GM21825 (cell line): ENCODE data around the gene ZNF581.

ENCODE experiments used
- ATAC-seq: cut with Tn5 transposase; IDR thresholded peaks from one replicate; pipeline ENCODE4 v1.9.1; 2021; ENCODE audit warnings: mild to moderate bottlenecking, moderate library complexity; ENCODE audit not compliant: unreplicated experiment

Gene ZNF581

DNA sequence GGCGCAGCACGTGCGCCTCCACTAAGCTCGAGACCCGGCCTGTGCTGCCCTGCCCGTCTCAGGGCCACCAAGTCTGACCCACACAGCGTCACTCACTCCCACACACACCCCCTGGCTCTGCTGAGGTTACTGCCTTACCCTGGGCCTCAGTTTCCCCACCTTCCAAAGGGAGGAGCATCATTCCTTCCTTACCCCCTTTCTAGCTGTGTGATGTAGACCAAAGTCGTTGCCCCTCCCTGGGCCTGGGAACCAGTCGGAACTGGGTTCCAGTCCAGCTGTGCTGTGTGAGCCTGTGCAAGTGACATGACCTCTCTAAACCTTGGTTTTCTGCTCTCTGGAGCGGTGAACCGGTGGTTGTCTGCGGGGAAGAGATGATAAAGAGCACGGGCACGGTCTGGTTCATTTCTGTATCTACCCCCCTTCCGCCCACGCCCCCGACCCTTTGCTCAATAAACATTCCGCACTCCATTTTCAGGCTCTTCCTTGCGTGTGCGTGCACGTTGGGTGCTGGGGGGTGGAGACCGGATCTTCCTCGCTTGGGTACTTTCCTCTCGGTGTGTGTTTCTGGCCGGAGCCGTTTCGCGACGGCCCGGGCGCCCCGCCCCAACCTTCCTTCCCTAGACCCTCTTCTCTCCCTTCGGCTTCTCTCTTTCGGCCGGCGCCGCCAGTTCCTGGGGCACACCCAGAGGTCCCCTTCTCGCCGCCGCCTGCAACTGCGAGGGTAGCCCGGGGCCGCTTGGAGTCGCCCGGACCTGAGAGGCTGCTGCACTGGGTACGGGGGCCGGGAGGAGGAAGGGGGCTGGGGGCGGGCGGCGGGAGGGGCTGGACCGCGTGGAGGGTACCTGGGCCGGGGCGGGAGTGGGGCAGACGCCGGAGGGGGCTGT, at the start of gene ZNF581:
Gene ZNF581 (plus strand): TSS at position 647 of the 884 bp plus-strand sequence. CDS start 923 bp downstream, outside the sequence.
- no peak for ATAC-seq

GRCh38 chr19:55594996-55595545, 48.4 kb upstream of the ZNF581 start:
- no peak for ATAC-seq

DNA sequence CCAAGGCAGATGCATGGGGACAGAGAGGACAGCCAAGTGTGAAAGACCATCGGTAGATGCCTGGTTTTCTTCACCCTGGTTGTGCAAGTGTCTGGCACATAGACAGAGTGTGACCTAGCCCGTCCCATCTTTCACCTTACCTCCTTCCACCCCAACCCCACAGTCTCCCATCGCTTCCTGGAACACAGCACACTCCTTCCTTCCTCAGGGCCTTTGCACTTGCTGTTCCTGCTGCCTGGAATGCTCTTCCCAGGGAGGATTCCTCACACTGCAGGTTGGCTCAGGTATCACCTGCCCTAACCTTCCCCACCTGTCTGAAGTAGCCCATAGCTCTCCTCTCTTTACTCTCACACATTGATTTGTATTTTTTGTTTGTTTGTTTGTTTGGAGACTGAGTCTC, 47.1 kb upstream of the ZNF581 start:
- no peak for ATAC-seq

DNA sequence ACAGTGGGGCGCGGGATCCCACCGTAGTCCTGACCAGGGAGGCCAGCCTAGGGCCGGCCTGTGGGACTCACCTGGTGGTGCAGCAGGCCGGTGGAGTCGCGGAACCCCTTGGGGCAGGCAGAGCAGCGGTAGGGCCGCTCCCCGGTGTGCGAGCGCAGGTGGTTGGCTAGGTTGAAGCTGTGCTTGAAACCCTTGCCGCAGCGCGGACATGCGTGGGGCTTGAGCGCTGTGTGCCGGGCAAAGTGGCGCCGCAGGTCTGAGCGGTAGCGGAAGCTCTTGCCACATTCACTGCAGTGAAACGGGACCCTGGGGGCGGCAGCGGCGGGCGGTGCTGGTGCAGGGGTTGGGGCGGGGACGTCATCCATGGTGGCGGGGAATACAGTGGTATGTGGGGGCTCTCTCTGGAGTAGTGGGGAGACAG, 45.9 kb upstream of the ZNF581 start:
- ATAC-seq = no peak

DNA sequence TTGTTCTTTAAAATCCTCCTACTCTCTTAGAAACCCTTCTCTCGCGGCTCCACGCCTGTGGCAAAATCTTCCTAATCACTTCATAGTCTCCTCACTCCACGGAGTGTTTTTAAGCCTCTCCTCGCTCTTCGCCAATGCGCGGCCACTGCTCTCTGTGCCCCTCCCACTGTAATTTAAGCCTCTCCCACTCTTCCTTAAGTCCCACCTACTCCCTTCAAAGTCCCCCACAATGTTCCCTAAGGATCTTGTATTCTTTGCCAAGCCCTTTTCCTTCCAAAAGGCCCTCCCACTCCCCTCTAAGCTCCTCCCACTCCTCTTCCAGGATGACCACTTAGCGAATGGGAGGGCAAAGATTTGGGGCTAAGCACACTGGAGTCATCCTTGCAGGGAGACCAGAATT, 45.4 kb upstream of the ZNF581 start:
- no peak for ATAC-seq

DNA sequence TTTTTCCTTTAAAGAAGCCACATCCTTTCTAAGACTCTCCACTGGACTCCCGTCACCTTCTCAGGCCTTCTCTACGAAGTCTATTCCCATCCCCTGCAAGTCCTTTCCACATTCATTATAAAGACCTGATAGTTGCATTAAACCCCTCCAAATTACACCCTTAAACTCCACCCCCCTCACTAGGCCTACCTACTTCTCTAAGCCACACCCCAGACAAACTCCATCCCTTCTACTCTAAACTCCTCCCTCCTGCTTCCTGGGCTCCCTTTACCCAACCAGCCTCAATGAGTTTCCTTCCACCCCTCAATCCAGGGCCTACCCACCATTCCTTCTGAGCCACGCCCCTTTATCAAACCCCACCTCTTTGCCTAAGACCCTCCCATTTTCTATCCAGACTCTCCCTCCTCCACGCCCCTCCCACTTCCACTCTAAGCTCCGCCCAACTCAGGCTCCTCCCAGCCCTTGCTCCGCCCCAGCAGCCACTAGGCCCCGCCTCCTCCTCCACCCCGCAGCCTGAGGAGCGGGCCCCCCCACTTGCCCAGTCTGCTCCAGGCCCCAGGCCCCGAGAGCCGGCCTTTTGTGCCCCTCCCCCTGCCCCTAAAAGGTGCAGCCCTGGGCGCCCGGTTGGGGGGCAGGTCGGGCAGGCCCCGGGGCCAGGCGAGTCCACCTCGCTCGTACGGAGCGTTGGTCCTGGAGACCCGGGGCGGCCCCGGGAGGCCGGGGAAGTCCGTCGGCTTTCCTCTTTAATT, 44.6 kb upstream of the ZNF581 start:
- ATAC-seq = peak; percentile 45

DNA sequence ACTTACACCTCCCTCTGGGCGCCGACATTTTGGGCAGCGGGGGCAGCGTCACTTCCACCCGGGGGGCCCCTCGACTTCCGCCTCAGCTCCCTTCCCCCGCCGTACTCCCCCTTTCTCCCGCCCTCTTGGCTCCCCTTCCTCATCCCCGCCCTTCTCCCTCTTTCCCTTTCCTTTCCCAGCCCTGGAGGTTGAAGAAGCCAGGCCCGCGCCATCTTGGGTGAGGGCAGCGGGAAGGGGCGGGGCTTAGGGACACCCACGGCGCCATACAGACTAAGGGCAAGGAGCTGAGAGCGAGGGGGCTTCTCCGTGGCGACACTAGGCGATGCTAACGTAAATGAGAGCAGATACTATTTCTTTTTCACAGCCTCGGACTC, 44.0 kb upstream of the ZNF581 start, which contains the start of gene FIZ1:
Gene FIZ1 (minus strand): TSS at position 50 of the 374 bp plus-strand sequence. CDS start 1,652 bp downstream, outside the sequence.
- peak; percentile 42 for ATAC-seq

- ATAC-seq = peak; percentile 29
Observed at GRCh38 chr19:55599842-55600661, 43.4 kb upstream of the ZNF581 start, which contains the start of gene ZNF524. ZNF524 (plus strand) TSS chr19:55600288; CDS start chr19:55602113, 1,825 bp downstream.

DNA sequence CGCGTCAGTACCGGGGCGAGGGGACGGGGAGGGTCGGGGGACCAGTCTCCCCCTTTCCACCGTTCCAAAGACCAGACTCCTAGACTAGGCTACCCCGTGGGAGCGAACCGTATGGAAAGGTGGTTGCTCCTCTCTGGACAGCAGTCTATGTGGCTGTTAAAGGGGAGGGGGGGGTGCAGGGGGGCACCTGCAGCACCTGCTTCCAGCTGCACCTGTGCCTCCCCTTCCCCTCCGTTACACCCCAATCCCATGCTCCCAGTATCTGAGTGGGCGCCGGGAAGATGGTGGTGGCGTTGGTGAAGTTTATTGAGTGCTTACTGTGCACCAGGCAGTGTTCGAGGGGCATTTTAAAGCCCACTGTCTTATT, 42.8 kb upstream of the ZNF581 start:
- no peak for ATAC-seq

DNA sequence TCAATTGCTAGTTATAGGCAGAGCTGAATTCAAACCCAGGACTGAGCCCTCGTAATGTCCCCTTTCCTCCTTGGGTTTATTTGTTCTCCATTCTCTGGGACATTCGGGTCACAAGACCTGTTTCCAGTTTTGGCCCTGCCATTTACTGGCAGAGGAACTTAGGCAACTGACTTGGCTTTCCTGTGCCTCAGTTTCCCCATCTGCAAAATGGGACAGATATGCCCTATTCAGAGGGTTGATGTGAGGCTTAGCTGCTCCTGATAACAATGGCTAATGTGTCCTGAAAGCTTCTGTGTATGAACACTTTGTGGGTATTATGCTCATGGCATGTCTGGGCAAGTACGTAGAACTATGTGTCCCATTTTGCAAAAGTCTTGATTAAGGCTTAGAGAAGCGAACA, 42.4 kb upstream of the ZNF581 start:
- ATAC-seq = no peak

DNA sequence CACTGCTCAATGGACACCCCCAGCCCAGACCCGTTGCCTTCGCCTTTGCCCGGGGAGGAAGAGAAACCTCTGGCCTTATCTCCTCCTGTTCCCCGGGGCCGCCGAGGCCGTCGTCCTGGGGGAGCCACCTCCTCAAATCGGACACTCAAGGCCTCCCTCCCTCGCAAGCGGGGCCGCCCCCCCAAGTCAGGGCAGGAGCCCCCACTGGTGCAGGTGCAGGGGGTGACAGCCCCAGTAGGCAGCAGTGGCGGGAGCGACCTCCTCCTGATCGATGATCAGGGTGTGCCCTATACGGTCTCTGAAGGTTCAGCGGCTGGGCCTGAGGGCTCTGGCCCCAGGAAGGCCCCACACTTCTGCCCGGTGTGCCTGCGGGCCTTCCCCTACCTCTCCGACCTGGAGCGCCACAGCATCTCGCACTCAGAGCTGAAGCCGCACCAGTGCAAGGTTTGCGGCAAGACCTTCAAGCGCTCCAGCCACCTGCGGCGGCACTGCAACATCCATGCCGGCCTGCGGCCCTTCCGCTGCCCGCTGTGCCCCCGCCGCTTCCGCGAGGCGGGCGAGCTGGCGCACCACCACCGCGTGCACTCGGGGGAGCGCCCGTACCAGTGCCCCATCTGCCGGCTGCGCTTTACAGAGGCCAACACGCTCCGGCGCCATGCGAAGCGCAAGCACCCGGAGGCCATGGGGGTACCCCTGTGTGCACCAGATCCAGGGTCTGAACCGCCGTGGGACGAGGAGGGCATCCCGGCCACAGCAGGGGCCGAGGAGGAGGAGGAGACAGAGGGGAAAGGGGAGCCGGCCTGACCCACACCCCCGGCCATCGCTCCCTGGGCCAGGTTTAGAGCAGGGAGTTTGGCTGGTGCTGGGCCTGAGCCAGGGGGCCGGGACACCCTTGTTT, 41.1 kb upstream of the ZNF581 start:
- ATAC-seq = no peak

DNA sequence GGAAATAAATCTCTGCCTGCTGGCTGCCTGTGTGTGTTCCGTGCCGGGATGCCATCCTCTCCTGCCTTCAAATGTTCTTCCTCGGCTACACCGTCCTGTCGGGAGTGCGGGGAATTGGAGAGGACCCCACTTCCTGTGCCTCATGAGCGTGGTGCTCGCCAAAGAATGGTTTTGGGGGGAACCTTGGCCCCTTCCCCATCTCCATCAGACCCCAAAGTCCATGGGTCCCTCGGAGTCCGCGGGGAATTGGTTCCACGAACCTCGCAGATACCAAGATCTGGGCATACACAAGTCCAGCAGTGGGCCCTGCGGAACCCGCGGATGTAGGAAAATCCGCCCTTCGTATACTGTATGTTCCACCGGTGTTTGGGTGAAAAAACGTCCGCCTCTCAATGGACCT, 40.3 kb upstream of the ZNF581 start:
- ATAC-seq = no peak

DNA sequence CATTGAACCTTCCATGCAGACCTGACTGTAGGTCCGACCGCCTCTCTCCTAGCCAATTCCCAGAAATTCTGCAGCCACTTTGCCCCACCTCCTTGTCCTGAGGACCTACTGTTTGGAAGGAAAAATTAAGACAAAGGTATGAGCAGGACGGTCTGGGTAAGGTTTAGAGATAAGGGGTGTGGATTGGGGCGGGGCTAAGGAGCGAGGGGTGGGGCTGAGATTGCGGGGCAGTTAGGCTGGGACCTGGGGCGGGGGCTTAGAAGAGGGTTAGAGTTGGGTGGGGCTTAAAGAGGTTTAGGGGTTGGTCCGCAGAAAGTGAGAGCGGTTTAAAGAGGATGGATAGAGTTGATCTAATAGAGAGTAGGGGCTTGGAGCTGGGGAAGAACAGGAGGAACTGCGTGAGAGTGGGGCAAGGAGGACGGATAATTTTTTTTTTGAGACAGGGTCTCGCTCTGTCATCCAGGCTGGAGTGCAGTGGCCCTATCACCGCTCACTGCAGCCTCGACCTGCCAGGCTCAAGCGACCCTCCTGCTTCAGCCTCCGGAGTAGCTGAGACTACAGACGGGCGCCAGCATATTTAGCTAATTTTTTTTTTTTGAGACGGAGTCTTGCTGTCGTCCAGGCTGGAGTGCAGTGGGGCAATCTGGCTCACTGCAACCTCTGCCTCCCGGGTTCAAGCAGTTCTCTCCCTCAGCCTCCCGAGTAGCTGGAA, 39.7 kb upstream of the ZNF581 start:
- no peak for ATAC-seq

DNA sequence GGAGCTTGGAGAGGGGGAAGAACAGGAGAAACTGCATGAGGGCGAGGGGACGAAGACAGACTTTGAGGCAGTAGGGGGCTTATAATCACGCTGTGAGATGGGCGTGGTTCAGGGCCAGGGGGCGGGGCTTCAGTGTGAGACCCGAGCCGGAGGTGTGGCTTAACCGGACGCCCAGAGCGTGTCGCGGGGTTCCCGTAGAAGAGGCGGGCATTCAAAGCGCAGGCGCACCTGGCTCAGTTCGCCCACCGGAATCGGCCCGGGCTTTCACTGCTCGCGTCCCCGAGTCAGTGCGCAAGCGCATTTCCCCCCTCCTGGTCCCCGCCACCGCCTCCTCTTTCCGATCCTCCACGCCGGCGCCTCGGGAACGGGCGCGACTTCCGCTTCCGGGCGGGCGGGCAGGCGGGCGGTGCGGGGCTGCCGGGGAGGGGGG, 38.2 kb upstream of the ZNF581 start:
- ATAC-seq = peak; percentile 51

GRCh38 chr19:55605637-55606470, 37.6 kb upstream of the ZNF581 start, which contains the start of gene ZNF865:
ZNF865 (plus strand) TSS chr19:55605647; CDS start chr19:55613619, 7,972 bp downstream.
- ATAC-seq = peak; percentile 25

GRCh38 chr19:55606471-55606787, 37.0 kb upstream of the ZNF581 start:
- ATAC-seq = no peak

- no peak for ATAC-seq
Observed at GRCh38 chr19:55606817-55607216, 36.6 kb upstream of the ZNF581 start.

DNA sequence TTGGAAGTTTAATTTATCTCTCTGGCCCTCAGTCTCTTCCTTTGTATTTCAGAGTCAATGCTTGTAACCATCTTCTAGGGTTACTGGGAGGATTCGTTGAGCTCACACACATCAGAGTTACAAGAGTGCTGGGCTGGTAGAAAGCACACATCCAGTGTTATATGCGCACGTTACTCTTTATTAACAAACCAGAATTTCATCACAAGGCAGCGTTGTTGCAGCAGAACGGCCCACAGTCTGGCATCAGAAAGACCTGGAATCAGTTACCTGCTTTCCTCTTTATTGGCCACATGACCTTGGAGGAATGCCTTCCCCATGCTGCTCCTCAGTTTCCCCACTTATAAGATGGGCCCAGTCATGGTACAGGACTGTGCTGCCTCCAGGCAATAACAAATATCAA, 34.1 kb upstream of the ZNF581 start:
- no peak for ATAC-seq
